Measurements from ENCODE around the gene ISM2. TPM values are rescaled to one million over a fixed set of nuclear protein-coding genes. Genes with fewer than 3 reads are reported as not detected.

ISM2 gene
- total RNA-seq, 1 experiment from 2014 or later = 13.3 TPM

DNA sequence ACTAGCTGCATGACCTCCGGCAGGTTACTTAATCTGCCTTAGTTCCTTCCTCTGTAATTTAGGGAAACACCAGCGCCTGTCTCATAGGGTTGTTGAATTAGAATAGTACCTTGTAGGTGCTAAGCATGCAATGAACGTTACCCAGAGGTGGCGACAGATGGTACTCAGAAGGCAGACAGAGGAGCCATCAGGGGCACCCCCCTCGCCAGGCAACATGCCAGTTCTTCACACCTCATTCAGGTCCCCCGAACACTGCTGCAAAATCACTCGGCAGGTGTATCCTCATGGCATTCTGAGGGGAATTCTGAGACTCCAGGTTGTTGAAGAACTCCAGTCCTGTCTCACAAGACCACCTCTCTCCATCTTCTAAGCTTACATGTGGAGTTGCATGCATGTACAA, 10.1 kb downstream of the ISM2 start:
- Mint-ChIP-seq H3K9me3 (ENCODE audit: unreplicated experiment) (no peaks in the 10 kb centered on the region), H3K4me1 (ENCODE audit: low read depth, unreplicated experiment) (no peaks in the 10 kb centered on the region), H3K4me3 (ENCODE audit: unreplicated experiment) (no peak overlapping the region), H3K36me3 (ENCODE audit: insufficient read depth, unreplicated experiment) (peaks cover 5% of the 10 kb centered on the region), H3K27me3 (ENCODE audit: insufficient read depth, unreplicated experiment) (no peaks in the 10 kb centered on the region), H3K27ac (ENCODE audit: unreplicated experiment) (no peak overlapping the region)
- no peak for DNase-seq
- no TSS peak for BruUV-seq (replicated peaks)
- Histone ChIP-seq H3K4me1 (no peaks in the 10 kb centered on the region; the same call in 1 of the 2 replicates), H3K9me3 (no peaks in the 10 kb centered on the region), H3K27me3 (replicated peaks; ENCODE audit: control insufficient read depth, insufficient read depth, low read length) (no peaks in the 10 kb centered on the region), H3K36me3 (ENCODE audit: control insufficient read depth, insufficient read depth, low read length) (no peaks in the 10 kb centered on the region), H3K4me3 (ENCODE audit: low read depth, low read length) (no peak overlapping the region)
- TF ChIP-seq, protein P1, sequence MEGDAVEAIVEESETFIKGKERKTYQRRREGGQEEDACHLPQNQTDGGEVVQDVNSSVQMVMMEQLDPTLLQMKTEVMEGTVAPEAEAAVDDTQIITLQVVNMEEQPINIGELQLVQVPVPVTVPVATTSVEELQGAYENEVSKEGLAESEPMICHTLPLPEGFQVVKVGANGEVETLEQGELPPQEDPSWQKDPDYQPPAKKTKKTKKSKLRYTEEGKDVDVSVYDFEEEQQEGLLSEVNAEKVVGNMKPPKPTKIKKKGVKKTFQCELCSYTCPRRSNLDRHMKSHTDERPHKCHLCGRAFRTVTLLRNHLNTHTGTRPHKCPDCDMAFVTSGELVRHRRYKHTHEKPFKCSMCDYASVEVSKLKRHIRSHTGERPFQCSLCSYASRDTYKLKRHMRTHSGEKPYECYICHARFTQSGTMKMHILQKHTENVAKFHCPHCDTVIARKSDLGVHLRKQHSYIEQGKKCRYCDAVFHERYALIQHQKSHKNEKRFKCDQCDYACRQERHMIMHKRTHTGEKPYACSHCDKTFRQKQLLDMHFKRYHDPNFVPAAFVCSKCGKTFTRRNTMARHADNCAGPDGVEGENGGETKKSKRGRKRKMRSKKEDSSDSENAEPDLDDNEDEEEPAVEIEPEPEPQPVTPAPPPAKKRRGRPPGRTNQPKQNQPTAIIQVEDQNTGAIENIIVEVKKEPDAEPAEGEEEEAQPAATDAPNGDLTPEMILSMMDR (IDR thresholded peaks at IDR 0.05; ENCODE audit: insufficient read depth in 1 of 2, low read depth in 1 of 2, low read length in 1 of 2, severe bottlenecking in 1 of 2, unreplicated experiment in 1 of 2) = no peak
- ChIA-PET CTCF (no interaction called here), POLR2A (no interaction called here)
- intact Hi-C loops (cut with micrococcal nuclease; ENCODE audit: unreplicated experiment) = no loop called here

DNA sequence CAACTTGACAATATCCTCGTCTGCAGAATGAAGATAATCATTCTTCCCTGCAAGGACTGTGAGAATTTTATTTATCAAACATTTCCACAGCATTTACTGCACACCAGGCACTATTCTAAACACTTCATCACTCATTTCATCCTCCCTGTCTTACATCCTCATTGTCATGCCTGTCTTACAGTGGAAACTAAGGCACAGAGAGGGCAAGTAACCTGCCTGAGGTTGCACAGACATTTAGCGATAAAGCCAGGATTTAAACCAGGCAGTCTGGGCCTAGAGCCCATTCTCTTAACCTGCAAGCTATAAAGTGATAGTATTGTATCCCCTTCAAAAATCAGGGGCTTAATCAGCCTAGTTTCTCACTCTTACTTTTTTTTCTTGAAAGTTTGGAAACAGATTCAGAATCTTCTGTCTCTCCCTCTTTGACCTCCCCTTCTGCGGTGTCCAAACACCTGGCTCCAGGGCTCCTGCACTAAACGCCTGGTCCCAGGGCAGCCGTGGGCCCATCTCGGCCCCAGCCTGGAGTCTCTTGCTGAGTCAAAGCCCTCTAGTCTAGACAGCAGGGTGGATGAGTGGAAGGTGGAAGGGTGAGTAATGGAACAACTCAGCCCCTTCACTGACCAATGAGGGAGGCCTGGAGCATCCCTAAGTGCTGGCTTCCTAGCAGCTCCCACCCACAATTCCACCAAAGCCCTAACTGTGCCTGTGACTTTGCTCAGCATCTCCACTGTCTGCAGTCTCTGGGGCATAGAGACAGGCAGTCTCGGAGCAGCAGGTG, 12.5 kb downstream of the ISM2 start:
- peaks cover 10% of the 10 kb centered on the region for H3K36me3 Mint-ChIP-seq (ENCODE audit: insufficient read depth, unreplicated experiment)
- no peak overlapping the region for H3K4me3 Mint-ChIP-seq (ENCODE audit: unreplicated experiment)
- H3K4me1 Mint-ChIP-seq (ENCODE audit: low read depth, unreplicated experiment) = no peaks in the 10 kb centered on the region
- TF ChIP-seq, protein P1 (IDR thresholded peaks at IDR 0.05; ENCODE audit: insufficient read depth in 1 of 2, low read depth in 1 of 2, low read length in 1 of 2, severe bottlenecking in 1 of 2, unreplicated experiment in 1 of 2) = no peak
- BruUV-seq (replicated peaks) = no TSS peak
- Histone ChIP-seq H3K27me3 (replicated peaks; ENCODE audit: control insufficient read depth, insufficient read depth, low read length) (no peaks in the 10 kb centered on the region), H3K4me3 (ENCODE audit: low read depth, low read length) (no peak overlapping the region), H3K4me1 (peaks cover 5% of the 10 kb centered on the region), H3K9me3 (no peaks in the 10 kb centered on the region), H3K36me3 (ENCODE audit: control insufficient read depth, insufficient read depth, low read length) (no peaks in the 10 kb centered on the region)
- ChIA-PET POLR2A (no interaction called here), CTCF (no interaction called here)
- no peak for DNase-seq
- H3K9me3 Mint-ChIP-seq (ENCODE audit: unreplicated experiment) = no peaks in the 10 kb centered on the region
- intact Hi-C loops (cut with micrococcal nuclease; ENCODE audit: unreplicated experiment) = no loop called here
- no peak overlapping the region for H3K27ac Mint-ChIP-seq (ENCODE audit: unreplicated experiment)
- no peaks in the 10 kb centered on the region for H3K27me3 Mint-ChIP-seq (ENCODE audit: insufficient read depth, unreplicated experiment)

DNA sequence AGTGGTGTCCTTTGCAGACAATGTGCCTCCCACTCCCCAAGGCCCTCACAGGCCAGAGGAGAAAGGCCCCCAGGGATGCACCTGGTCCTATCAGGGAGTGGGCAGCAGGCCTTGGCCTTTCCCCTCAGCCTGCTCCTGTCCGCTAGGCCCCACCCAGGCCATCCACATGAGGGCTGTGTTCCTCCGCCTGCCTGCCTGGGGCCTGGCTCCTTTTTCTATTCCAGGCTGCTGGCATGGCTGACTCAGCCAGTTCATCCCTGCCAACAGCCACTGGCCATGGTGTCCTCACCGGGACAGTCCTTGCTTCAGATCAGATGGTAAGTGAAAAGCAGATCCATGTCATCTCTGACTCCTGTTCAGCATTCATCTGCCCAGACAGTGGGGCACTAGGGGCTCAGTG, 13.4 kb downstream of the ISM2 start:
- H3K9me3 ChIP-seq = no peaks in the 10 kb centered on the region
- Mint-ChIP-seq H3K36me3 (ENCODE audit: insufficient read depth, unreplicated experiment) (peaks cover 10% of the 10 kb centered on the region), H3K4me1 (ENCODE audit: low read depth, unreplicated experiment) (no peaks in the 10 kb centered on the region), H3K4me3 (ENCODE audit: unreplicated experiment) (no peak overlapping the region), H3K27ac (ENCODE audit: unreplicated experiment) (no peak overlapping the region), H3K9me3 (ENCODE audit: unreplicated experiment) (no peaks in the 10 kb centered on the region), H3K27me3 (ENCODE audit: insufficient read depth, unreplicated experiment) (no peaks in the 10 kb centered on the region)
- intact Hi-C loops (cut with micrococcal nuclease; ENCODE audit: unreplicated experiment) = no loop called here
- H3K36me3 ChIP-seq (ENCODE audit: control insufficient read depth, insufficient read depth, low read length) = no peaks in the 10 kb centered on the region
- ChIA-PET POLR2A (no interaction called here), CTCF (no interaction called here)
- H3K4me1 ChIP-seq = peaks cover 5% of the 10 kb centered on the region
- BruUV-seq (replicated peaks) = no TSS peak
- H3K27me3 ChIP-seq (replicated peaks; ENCODE audit: control insufficient read depth, insufficient read depth, low read length) = no peaks in the 10 kb centered on the region
- no peak for DNase-seq
- TF ChIP-seq, protein P1 (IDR thresholded peaks at IDR 0.05; ENCODE audit: insufficient read depth in 1 of 2, low read depth in 1 of 2, low read length in 1 of 2, severe bottlenecking in 1 of 2, unreplicated experiment in 1 of 2) = no peak
- no peak overlapping the region for H3K4me3 ChIP-seq (ENCODE audit: low read depth, low read length)

All from Caco-2 (cell line).